Calu3 (cell line): ENCODE measurements around the gene SEMA5A. TPM values are rescaled to one million over a fixed set of nuclear protein-coding genes. Genes with fewer than 3 reads are reported as not detected.

Experiments
- BruUV-seq: library from RNA; stranded (reverse); fragments of 400-500 nt; replicated peaks from 2 replicates; lab custom pipeline; 2021; lab: Mats Ljungman, UMichigan
- CTCF ChIA-PET: fragments of 300-600 bp; sonication (Branson Sonifier 250); formaldehyde crosslinking; loops from one replicate; lab custom pipeline; 2022; ENCODE audit warnings: antibody characterized with exemption; lab: Charles Lee
- DNase-seq: peaks from one replicate; pipeline ENCODE4 v3.0.0; 2022
- H3K27ac Mint-ChIP-seq: one replicate; pipeline ENCODE4 v1.8.0; 2022; ENCODE audit warnings: mixed read lengths; ENCODE audit not compliant: unreplicated experiment
- H3K27me3 Mint-ChIP-seq: one replicate; pipeline ENCODE4 v1.8.0; 2022; ENCODE audit warnings: mixed read lengths; ENCODE audit not compliant: unreplicated experiment
- H3K36me3 Mint-ChIP-seq: one replicate; pipeline ENCODE4 v1.8.0; 2022; ENCODE audit warnings: mild to moderate bottlenecking, moderate library complexity, mixed read lengths; ENCODE audit not compliant: insufficient read depth, unreplicated experiment
- H3K4me1 Mint-ChIP-seq: one replicate; pipeline ENCODE4 v1.8.0; 2022; ENCODE audit warnings: mild to moderate bottlenecking, low read depth, mixed read lengths; ENCODE audit not compliant: unreplicated experiment
- H3K4me3 Mint-ChIP-seq: one replicate; pipeline ENCODE4 v1.8.0; 2022; ENCODE audit warnings: mild to moderate bottlenecking, low read depth, moderate library complexity, mixed read lengths; ENCODE audit not compliant: unreplicated experiment
- H3K9me3 Mint-ChIP-seq: one replicate; pipeline ENCODE4 v1.8.0; 2022; ENCODE audit warnings: low read depth, mixed read lengths; ENCODE audit not compliant: unreplicated experiment
- CTCF ChIP-seq: fragments of 200-600 bp; IDR thresholded peaks from one replicate; pipeline ENCODE4 v1.8.0; 2022; ENCODE audit warnings: antibody characterized with exemption; ENCODE audit not compliant: unreplicated experiment
- intact Hi-C: fragments of 100-400 bp; cut with micrococcal nuclease; formaldehyde crosslinking; loops from one replicate; pipeline ENCODE4 v1.10.0; 2022; ENCODE audit not compliant: unreplicated experiment
- total RNA-seq: library from RNA; stranded (reverse); gene quantifications from 2 replicates; pipeline ENCODE4 v1.2.3, GENCODE V29; 2022

The SEMA5A gene
- total RNA-seq, 1 experiment from 2014 or later, result 0.52 TPM

- BruUV-seq, result no TSS peak
- CTCF ChIA-PET, result no interaction called here
- Mint-ChIP-seq H3K27ac (no peak overlapping the region), H3K4me3 (no peak overlapping the region), H3K27me3 (no peaks in the 10 kb centered on the region), H3K4me1 (no peaks in the 10 kb centered on the region), H3K9me3 (peaks cover 3% of the 10 kb centered on the region), H3K36me3 (no peaks in the 10 kb centered on the region)
- no peak for DNase-seq
- intact Hi-C loops, result loop anchor here (5.0 to 10.0 kb wide), 2 partner anchors 345 to 1283 kb away; no protein-coding TSS in a partner anchor
- TF ChIP-seq CTCF, result no peak
These were observed 335.9 kb downstream of the SEMA5A start for GRCh38 chr5:9209846-9210492.

DNA sequence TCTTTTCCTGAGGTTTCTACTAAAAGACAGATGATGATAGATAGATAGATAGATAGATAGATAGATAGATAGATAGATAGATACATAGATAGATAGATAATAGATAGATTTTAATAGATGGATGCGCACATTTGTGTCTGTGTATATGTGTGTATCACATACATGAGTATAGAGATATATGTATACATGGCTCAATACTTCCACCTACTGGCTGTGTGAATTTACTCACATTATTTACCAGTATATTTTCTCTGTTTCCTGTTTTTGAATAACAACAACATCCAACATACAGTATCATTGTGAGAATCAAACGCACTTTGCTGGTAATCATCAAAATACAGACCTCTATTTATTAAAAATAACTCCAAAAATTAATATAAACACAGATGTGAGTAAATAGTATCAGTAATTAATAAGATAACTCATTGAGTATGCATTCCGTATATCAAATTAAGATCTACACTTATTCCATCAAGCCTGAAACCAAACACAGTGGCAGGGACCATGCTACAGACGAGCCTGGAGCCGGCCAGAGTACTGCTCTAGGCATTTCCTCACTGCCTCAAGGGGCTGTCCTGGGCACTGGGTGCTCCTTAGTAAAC lies 338.0 kb downstream of the SEMA5A start:
- CTCF ChIA-PET, result interaction anchor here (0.6 kb wide), 1 partner anchor 12 kb away, joined by 3 read pairs; no protein-coding TSS in a partner anchor
- H3K27me3 Mint-ChIP-seq, result no peaks in the 10 kb centered on the region
- no peak for TF ChIP-seq CTCF
- no TSS peak for BruUV-seq
- no peaks in the 10 kb centered on the region for H3K4me1 Mint-ChIP-seq
- H3K4me3 Mint-ChIP-seq, result no peak overlapping the region
- no peak overlapping the region for H3K27ac Mint-ChIP-seq
- intact Hi-C loops, result loop anchor here (1.0 to 10.0 kb wide), 3 partner anchors 343 to 1281 kb away; no protein-coding TSS in a partner anchor
- no peaks in the 10 kb centered on the region for H3K9me3 Mint-ChIP-seq
- no peak for DNase-seq
- no peaks in the 10 kb centered on the region for H3K36me3 Mint-ChIP-seq

DNA sequence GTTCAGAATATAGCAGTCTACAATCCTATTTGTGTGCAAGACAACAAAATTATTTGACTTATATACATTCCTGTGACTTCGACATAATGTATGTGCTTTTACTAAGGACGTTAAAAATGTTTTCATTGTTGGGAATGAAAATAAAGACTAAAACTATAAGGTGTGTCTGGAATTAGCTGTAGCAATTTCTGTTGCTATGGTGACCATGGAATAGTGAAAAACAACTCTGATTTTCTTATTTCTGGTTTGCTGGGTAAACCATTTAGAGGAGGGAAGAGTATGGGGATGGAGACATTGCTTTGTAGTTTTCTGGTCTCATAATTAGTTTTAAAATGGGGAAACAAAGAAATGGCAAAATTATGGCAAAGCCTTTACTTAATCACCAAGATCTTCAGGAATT lies 343.2 kb downstream of the SEMA5A start:
- no peak overlapping the region for H3K4me3 Mint-ChIP-seq
- H3K9me3 Mint-ChIP-seq, result peaks cover 6% of the 10 kb centered on the region
- H3K27me3 Mint-ChIP-seq, result no peaks in the 10 kb centered on the region
- H3K36me3 Mint-ChIP-seq, result no peaks in the 10 kb centered on the region
- no TSS peak for BruUV-seq
- H3K4me1 Mint-ChIP-seq, result no peaks in the 10 kb centered on the region
- CTCF ChIA-PET, result no interaction called here
- DNase-seq, result no peak
- intact Hi-C loops, result loop anchor here (10.0 kb wide), 1 partner anchor 338 kb away; no protein-coding TSS in a partner anchor
- TF ChIP-seq CTCF, result no peak
- no peak overlapping the region for H3K27ac Mint-ChIP-seq

DNA sequence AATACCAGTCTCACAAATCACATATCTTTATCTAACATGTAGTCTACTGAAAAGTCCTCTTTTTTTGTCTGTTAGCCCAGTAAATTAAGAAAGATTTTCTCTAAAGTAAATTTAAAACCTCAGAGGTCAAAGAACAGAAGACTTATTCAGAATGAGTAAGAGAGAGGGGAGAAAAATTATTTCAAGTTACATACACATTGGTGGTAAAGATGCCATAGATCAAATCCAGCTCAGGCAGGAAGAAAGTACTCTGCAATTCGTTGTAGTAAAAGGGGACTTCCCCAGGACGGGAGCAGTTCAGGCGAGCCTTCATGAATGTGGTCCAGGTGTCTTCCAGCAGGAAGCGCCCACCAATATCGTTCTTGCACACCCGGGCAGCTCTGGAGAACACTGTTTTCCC lies 344.1 kb downstream of the SEMA5A start:
- H3K4me3 Mint-ChIP-seq, result no peak overlapping the region
- peaks cover 6% of the 10 kb centered on the region for H3K9me3 Mint-ChIP-seq
- intact Hi-C loops, result loop anchor here (10.0 kb wide), 1 partner anchor 337 kb away; no protein-coding TSS in a partner anchor
- CTCF ChIA-PET, result no interaction called here
- H3K36me3 Mint-ChIP-seq, result no peaks in the 10 kb centered on the region
- no peaks in the 10 kb centered on the region for H3K4me1 Mint-ChIP-seq
- TF ChIP-seq CTCF, result no peak
- no peaks in the 10 kb centered on the region for H3K27me3 Mint-ChIP-seq
- no TSS peak for BruUV-seq
- no peak overlapping the region for H3K27ac Mint-ChIP-seq
- no peak for DNase-seq
